Measurements from ENCODE around the gene PCCA.
"Not testable (repeated sequence)": the region's sequence is repeated elsewhere in the genome, so short reads cannot be mapped to it uniquely, and the experiment has no call there.

Gene PCCA

GRCh38 chr13:100213576-100213975 is 124.7 kb downstream of the PCCA start:
- POLR2A ChIA-PET, result no interaction called here
- CTCF ChIA-PET, result no interaction called here
- DNase-seq (ENCODE audit: extremely low spot score), result no peak
- TF ChIP-seq TARDBP (IDR thresholded peaks at IDR 0.05) (no peak), NFRKB (IDR thresholded peaks at IDR 0.05) (no peak), ELF4 (IDR thresholded peaks at IDR 0.05) (no peak), SUZ12 (IDR thresholded peaks at IDR 0.05) (no peak), BHLHE40 (IDR thresholded peaks at IDR 0.05; ENCODE audit: borderline replicate concordance) (no peak), FOXK2 (IDR thresholded peaks at IDR 0.05) (no peak), FOXA1 (IDR thresholded peaks at IDR 0.05) (no peak), ZNF384 (IDR thresholded peaks at IDR 0.05) (no peak), LEF1 (IDR thresholded peaks at IDR 0.05; ENCODE audit: borderline replicate concordance) (no peak), L3MBTL2 (conservative IDR thresholded peaks at IDR 0.05) (no peak), HDGF (IDR thresholded peaks at IDR 0.05; ENCODE audit: borderline replicate concordance) (no peak), CTBP1 (IDR thresholded peaks at IDR 0.05; ENCODE audit: borderline replicate concordance) (no peak), ARNT (IDR thresholded peaks at IDR 0.05) (no peak), FOXM1 (IDR thresholded peaks at IDR 0.05; ENCODE audit: borderline replicate concordance) (no peak)
- TF ChIP-seq, protein P1, sequence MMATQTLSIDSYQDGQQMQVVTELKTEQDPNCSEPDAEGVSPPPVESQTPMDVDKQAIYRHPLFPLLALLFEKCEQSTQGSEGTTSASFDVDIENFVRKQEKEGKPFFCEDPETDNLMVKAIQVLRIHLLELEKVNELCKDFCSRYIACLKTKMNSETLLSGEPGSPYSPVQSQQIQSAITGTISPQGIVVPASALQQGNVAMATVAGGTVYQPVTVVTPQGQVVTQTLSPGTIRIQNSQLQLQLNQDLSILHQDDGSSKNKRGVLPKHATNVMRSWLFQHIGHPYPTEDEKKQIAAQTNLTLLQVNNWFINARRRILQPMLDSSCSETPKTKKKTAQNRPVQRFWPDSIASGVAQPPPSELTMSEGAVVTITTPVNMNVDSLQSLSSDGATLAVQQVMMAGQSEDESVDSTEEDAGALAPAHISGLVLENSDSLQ (IDR thresholded peaks at IDR 0.05), result no peak

DNA sequence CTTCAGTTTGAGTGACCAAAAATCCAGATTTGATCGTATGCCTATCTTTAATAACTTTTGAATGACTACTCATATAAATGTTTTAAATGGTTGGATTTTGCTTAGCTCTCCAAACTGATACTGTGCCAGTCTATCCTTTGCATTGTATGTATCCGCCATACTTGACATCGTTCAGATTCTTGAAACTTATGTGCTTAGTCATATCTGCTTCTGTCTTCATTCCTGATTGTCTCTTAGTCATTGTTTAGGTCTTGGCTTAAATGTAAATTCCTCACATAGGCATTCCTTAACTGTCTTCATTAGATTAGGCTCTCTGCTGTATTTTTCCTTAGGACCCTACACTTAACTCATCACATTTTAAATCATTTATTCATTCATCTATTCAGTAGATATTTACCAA is 126.0 kb downstream of the PCCA start:
- ChIA-PET POLR2A (no interaction called here), CTCF (interaction anchor here (0.7 kb wide), 1 partner anchor 533 kb away, joined by 3 read pairs; no protein-coding TSS in a partner anchor)
- TF ChIP-seq ELF4 (IDR thresholded peaks at IDR 0.05), result no peak
- TF ChIP-seq SP1 (IDR thresholded peaks at IDR 0.05), result no peak
- no peak for DNase-seq (ENCODE audit: extremely low spot score)

DNA sequence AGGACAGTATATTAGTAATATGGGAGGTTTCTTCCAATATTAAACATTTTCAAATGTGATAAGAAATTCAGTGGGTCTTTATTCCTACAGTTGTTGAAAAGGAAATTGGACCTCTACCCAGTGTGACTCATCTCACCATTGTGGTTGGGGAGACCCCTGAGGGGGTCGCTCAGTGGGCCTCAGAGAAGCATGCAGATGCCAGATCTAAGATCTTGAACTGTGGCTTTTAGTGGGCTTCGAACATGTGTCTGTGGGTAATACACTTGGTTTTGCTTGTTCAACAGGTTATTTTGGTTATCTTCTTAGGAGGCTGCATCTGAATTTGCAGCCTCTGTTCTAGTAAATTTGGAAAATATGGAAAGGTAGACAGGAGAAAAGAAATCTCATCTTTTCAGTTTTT is 132.3 kb downstream of the PCCA start:
- no peak for DNase-seq (ENCODE audit: extremely low spot score)
- TF ChIP-seq FOXA1 (IDR thresholded peaks at IDR 0.05) (no peak), BHLHE40 (IDR thresholded peaks at IDR 0.05; ENCODE audit: borderline replicate concordance) (no peak), NFRKB (IDR thresholded peaks at IDR 0.05) (no peak), SUZ12 (IDR thresholded peaks at IDR 0.05) (no peak), L3MBTL2 (conservative IDR thresholded peaks at IDR 0.05) (no peak), FOXM1 (IDR thresholded peaks at IDR 0.05; ENCODE audit: borderline replicate concordance) (no peak), ARNT (IDR thresholded peaks at IDR 0.05) (no peak), FOXK2 (IDR thresholded peaks at IDR 0.05) (no peak), ELF4 (IDR thresholded peaks at IDR 0.05) (no peak), ZNF384 (IDR thresholded peaks at IDR 0.05) (no peak), HDGF (IDR thresholded peaks at IDR 0.05; ENCODE audit: borderline replicate concordance) (no peak), CTBP1 (IDR thresholded peaks at IDR 0.05; ENCODE audit: borderline replicate concordance) (no peak), SP1 (IDR thresholded peaks at IDR 0.05) (no peak), TARDBP (IDR thresholded peaks at IDR 0.05) (no peak), LEF1 (IDR thresholded peaks at IDR 0.05; ENCODE audit: borderline replicate concordance) (no peak)
- TF ChIP-seq, protein P1 (IDR thresholded peaks at IDR 0.05), result no peak
- CTCF ChIA-PET, result no interaction called here
- POLR2A ChIA-PET, result no interaction called here

DNA sequence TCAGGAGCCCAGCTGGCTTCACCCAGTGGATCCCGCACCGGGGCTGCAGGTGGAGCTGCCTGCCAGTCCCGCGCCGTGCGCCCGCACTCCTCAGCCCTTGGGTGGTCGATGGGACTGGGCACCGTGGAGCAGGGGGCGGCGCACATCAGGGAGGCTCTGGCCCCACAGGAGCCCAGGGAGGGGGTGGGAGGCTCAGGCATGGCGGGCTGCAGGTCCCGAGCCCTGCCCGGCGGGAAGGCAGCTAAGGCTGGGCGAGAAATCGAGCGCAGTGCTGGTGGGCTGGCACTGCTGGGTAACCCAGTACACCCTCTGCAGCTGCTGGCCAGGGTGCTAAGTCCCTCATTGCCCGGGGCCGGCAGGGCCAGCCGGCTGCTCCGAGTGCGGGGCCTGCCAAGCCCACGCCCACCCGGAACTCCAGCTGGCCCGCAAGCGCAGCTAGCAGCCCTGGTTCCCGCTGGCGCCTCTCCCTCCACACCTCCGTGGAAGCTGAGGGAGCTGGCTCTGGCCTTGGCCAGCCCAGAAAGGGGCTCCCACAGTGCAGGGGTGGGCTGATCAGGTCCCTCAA is 135.2 kb downstream of the PCCA start:
- POLR2A ChIA-PET; CTCF ChIA-PET; DNase-seq (ENCODE audit: extremely low spot score): not testable (repeated sequence)

GRCh38 chr13:100229603-100230002 is 140.7 kb downstream of the PCCA start:
- no peak for DNase-seq (ENCODE audit: extremely low spot score)
- no peak for TF ChIP-seq HDGF (IDR thresholded peaks at IDR 0.05; ENCODE audit: borderline replicate concordance)
- POLR2A ChIA-PET, result interaction anchor here (1.4 kb wide), 2 partner anchors 57 to 258 kb away, joined by 3 read pairs; partner anchors contain the start of gene ZIC5
- CTCF ChIA-PET, result no interaction called here

GRCh38 chr13:100230769-100231149 is 141.9 kb downstream of the PCCA start:
- ChIA-PET POLR2A (interaction anchor here (1.4 kb wide), 2 partner anchors 58 to 259 kb away, joined by 3 read pairs; partner anchors contain the start of gene ZIC5), CTCF (interaction anchor here (0.5 to 2.3 kb wide), 2 partner anchors 27 to 284 kb away, joined by 4 to 7 read pairs; no protein-coding TSS in a partner anchor)
- no peak for DNase-seq (ENCODE audit: extremely low spot score)
- TF ChIP-seq BHLHE40 (IDR thresholded peaks at IDR 0.05; ENCODE audit: borderline replicate concordance), result no peak
- no peak for TF ChIP-seq HDGF (IDR thresholded peaks at IDR 0.05; ENCODE audit: borderline replicate concordance)
- no peak for TF ChIP-seq SUZ12 (IDR thresholded peaks at IDR 0.05)
- TF ChIP-seq TARDBP (IDR thresholded peaks at IDR 0.05), result no peak
- no peak for TF ChIP-seq SP1 (IDR thresholded peaks at IDR 0.05)
- TF ChIP-seq FOXA1 (IDR thresholded peaks at IDR 0.05), result no peak
- TF ChIP-seq LEF1 (IDR thresholded peaks at IDR 0.05; ENCODE audit: borderline replicate concordance), result no peak
- no peak for TF ChIP-seq ARNT (IDR thresholded peaks at IDR 0.05)

- TF ChIP-seq HDGF (IDR thresholded peaks at IDR 0.05; ENCODE audit: borderline replicate concordance), result no peak
- TF ChIP-seq FOXM1 (IDR thresholded peaks at IDR 0.05; ENCODE audit: borderline replicate concordance), result no peak
- POLR2A ChIA-PET, result interaction anchor here (1.0 to 1.6 kb wide), 4 partner anchors 58 to 260 kb away, joined by 3 to 6 read pairs (median 4); partner anchors contain the start of genes ZIC2 and ZIC5
- no peak for DNase-seq (ENCODE audit: extremely low spot score)
- CTCF ChIA-PET, result interaction anchor here (2.3 kb wide), 1 partner anchor 283 kb away, joined by 7 read pairs; no protein-coding TSS in a partner anchor
These were observed 142.3 kb downstream of the PCCA start for GRCh38 chr13:100231176-100231575.

GRCh38 chr13:100234006-100234405 is 145.1 kb downstream of the PCCA start:
- CTCF ChIA-PET, result no interaction called here
- DNase-seq (ENCODE audit: extremely low spot score), result no peak
- POLR2A ChIA-PET, result interaction anchor here (1.6 to 1.7 kb wide), 2 partner anchors 253 to 264 kb away, joined by 4 to 6 read pairs; partner anchors contain the start of gene ZIC2
- no peak for TF ChIP-seq CTBP1 (IDR thresholded peaks at IDR 0.05; ENCODE audit: borderline replicate concordance)
- TF ChIP-seq LEF1 (IDR thresholded peaks at IDR 0.05; ENCODE audit: borderline replicate concordance), result no peak
- no peak for TF ChIP-seq ARNT (IDR thresholded peaks at IDR 0.05)
- TF ChIP-seq FOXM1 (IDR thresholded peaks at IDR 0.05; ENCODE audit: borderline replicate concordance), result no peak
- TF ChIP-seq SUZ12 (IDR thresholded peaks at IDR 0.05), result no peak
- no peak for TF ChIP-seq HDGF (IDR thresholded peaks at IDR 0.05; ENCODE audit: borderline replicate concordance)
- no peak for TF ChIP-seq TARDBP (IDR thresholded peaks at IDR 0.05)
- TF ChIP-seq FOXK2 (IDR thresholded peaks at IDR 0.05), result no peak
- TF ChIP-seq BHLHE40 (IDR thresholded peaks at IDR 0.05; ENCODE audit: borderline replicate concordance), result no peak
- no peak for TF ChIP-seq ZNF384 (IDR thresholded peaks at IDR 0.05)
- no peak for TF ChIP-seq FOXA1 (IDR thresholded peaks at IDR 0.05)
- TF ChIP-seq L3MBTL2 (conservative IDR thresholded peaks at IDR 0.05), result no peak
